ENCODE data around the gene CDC16. TPM values are rescaled to one million over a fixed set of nuclear protein-coding genes. Genes with fewer than 3 reads are reported as not detected.
A peak's percentile ranks its signal among the peaks of the same experiment; 100 is the strongest.
"Not testable (repeated sequence)": the region's sequence is repeated elsewhere in the genome, so short reads cannot be mapped to it uniquely, and the experiment has no call there.

The CDC16 gene
- polyA plus RNA-seq, 6 donors from 2014 or later, result 21.4 to 29.9 (median 24.5) TPM

DNA sequence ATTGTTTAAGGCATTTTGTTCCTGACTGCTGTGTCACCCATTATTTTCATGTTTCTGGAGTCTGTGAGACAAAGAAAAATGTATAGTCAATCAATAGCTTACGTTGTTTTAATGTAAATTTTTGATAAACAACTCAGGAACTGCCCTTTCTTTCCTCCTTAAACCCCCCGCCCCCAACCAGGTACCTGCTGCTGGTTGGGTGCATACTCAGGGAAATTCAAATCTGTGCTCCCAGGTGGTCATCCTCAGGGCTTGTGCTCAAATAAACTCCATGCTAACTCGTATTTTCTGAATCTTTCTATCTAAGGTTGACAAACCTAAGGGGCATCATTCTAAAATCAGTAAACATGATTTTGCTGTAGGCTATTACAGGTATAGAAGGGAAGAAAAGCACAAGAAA is 4.1 kb upstream of the CDC16 start:
- ATAC-seq (ENCODE audit: low read depth in 2 of 2) (no peak), DNase-seq (no peak)
- Mint-ChIP-seq H3K4me3 (no peak overlapping the region), H3K27ac (no peak overlapping the region), H3K36me3 (no peaks in the 10 kb centered on the region), H3K9me3 (no peaks in the 10 kb centered on the region), H3K4me1 (peaks cover 7 to 15% (median 10%) of the 10 kb centered on the region in 3 donors), H3K27me3 (peaks cover 25 to 43% (median 32%) of the 10 kb centered on the region in 3 donors)

DNA sequence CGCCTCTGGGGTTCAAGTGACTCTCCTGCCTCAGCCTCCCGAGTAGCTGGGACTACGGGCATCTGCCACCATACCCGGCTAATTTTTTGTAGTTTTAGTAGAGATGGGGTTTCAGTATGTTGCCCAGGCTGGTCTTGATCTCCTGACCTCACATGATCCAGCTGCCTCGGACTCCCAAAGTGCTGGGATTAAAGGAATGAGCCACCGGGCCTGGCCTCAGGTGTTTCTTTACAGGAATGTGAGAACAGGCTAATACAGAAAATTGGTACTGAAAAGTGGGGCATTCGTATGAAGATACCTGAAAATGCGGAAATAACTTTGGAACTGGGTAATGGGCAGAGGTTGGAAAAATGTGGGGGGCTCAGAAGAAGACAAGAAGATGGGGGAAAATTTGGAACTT is 2.8 kb upstream of the CDC16 start:
- H3K4me1 Mint-ChIP-seq, result peaks cover 14 to 18% (median 18%) of the 10 kb centered on the region in 3 donors

DNA sequence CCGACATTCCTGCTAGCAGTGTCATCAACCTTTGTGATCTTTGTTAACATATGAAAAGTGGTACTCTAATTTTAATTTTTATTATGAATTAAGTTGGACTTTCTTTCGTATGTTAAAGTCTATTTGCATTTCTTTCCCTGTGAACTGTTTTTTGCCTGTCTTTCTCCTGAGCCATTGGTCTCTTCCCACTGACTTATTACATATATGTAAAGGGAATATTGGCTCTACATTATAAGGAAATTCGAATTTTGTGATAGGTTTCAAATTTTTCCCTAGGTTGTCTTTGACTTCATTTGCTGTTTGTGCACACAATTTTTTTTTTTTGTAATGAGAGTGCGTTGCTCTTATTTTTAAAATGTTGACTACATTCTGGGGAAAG is 442 bp upstream of the CDC16 start:
- Mint-ChIP-seq H3K36me3 (peaks cover 5 to 8% of the 10 kb centered on the region in 2 donors), H3K4me3 (peak overlapping the region; percentile 81 to 94 (median 90)), H3K27ac (peak overlapping the region; percentile 74 to 96 (median 84)), H3K4me1 (peaks cover 19 to 23% (median 21%) of the 10 kb centered on the region in 3 donors), H3K9me3 (no peaks in the 10 kb centered on the region), H3K27me3 (peaks cover 19 to 27% (median 25%) of the 10 kb centered on the region in 3 donors)
- DNase-seq (no peak), ATAC-seq (ENCODE audit: low read depth in 2 of 2) (no peak)

More for the DNA sequence above, 2.8 kb upstream of the CDC16 start:
- ATAC-seq (ENCODE audit: low read depth in 2 of 2) (no peak), DNase-seq (no peak)
- no peaks in the 10 kb centered on the region for H3K9me3 Mint-ChIP-seq
- H3K27ac Mint-ChIP-seq, result peak overlapping the region in 2 of 6 donors; percentile 47 to 52
- peak overlapping the region in 2 of 8 donors; percentile 37 to 77 for H3K4me3 Mint-ChIP-seq
- no peaks in the 10 kb centered on the region for H3K36me3 Mint-ChIP-seq
- H3K27me3 Mint-ChIP-seq, result peaks cover 25 to 43% (median 32%) of the 10 kb centered on the region in 3 donors

DNA sequence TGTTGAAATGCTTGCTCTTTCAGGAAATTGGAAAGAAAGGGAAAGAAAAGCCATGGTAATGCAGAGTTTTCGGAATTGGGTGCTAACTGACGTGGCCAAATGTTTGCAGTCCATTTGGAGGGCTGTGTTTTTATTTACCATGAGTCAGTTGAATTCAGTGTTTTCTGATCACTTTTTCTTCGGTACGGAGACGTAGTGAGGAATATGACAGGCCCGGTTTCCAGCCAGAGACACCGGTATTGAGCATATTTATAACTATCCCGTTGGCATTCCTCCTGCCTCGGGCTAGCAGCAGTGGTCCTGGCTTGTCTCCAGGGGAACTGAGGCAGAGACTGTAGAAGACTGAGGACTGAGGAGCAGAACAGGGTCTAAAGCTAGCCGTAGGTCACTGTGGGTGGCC is 1.0 kb downstream of the CDC16 start:
- DNase-seq (no peak), ATAC-seq (ENCODE audit: low read depth in 2 of 2) (no peak)
- H3K4me1 Mint-ChIP-seq, result peaks cover 19 to 23% (median 21%) of the 10 kb centered on the region in 3 donors
- peak overlapping the region; percentile 81 to 94 (median 90) for H3K4me3 Mint-ChIP-seq
- peak overlapping the region in 4 of 6 donors; percentile 60 to 82 (median 73) for H3K27ac Mint-ChIP-seq
- H3K36me3 Mint-ChIP-seq, result peaks cover 5 to 8% of the 10 kb centered on the region in 2 donors
- H3K27me3 Mint-ChIP-seq, result peaks cover 8 to 13% (median 10%) of the 10 kb centered on the region in 3 donors
- no peaks in the 10 kb centered on the region for H3K9me3 Mint-ChIP-seq

DNA sequence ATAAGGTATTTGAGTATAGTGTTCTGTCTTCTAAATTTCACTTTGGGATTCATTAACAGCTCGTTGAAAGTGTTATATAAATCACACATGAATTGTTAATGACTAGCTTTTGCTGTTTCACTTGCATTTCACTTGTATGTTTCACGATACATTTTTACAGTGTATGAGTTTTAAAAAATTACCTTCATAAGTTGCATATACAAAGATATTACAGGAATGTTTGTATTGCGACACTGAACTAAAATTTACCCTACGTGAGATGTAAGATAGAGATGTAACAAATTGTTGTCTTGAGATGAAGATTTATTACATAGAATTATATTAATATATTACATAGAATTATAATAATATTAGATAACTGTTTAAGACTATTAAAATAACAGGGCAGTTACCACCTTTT is 1.5 kb downstream of the CDC16 start:
- Mint-ChIP-seq H3K27me3 (peaks cover 3 to 9% (median 8%) of the 10 kb centered on the region in 3 donors), H3K27ac (no peak overlapping the region), H3K4me3 (peak overlapping the region in 7 of 8 donors; percentile 81 to 94 (median 89)), H3K4me1 (peaks cover 19 to 23% (median 21%) of the 10 kb centered on the region in 3 donors), H3K9me3 (no peaks in the 10 kb centered on the region), H3K36me3 (peaks cover 5 to 8% of the 10 kb centered on the region in 2 donors)
- ATAC-seq (ENCODE audit: low read depth in 2 of 2), result no peak
- no peak for DNase-seq

DNA sequence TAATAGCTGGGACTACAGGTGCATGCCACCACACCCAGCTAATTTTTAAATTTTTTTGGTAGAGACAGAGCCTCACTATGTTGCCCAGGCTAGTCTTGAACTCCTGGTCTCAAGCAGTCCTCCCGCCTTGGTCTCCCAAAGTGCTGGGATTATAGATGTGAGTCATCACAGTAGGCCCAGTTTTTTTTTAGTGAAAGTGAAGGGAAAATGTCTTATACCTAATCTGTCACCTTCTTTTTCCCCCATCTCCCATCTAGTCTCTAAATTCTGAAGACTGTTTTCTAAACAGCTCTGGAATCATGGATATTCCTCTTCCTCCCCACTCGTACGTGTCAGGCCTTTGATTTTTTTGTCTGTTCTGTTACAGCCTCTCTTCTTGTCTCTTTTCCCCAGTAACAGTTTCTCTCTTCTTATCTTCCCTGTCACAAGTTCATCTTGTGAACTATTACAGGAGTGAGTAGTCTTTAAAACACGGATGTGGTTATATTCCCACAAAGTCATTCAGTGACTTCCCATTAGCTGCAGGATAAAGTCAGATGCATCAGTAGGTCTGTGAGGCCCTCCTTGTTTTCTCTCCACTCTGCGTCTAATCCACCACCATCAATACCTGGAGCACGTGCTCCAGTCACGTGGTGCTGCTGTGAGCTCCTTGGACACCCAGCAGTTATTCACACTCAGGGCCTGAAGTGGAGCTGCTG is 2.9 kb downstream of the CDC16 start:
- Mint-ChIP-seq H3K9me3 (no peaks in the 10 kb centered on the region), H3K27ac (peak overlapping the region in 2 of 6 donors; percentile 3 to 8), H3K4me3 (peak overlapping the region in 2 of 8 donors; percentile 25 to 75), H3K27me3 (peaks cover 0 to 3% (median 0%) of the 10 kb centered on the region in 3 donors), H3K36me3 (peaks cover 5 to 8% of the 10 kb centered on the region in 2 donors), H3K4me1 (peaks cover 19 to 23% (median 21%) of the 10 kb centered on the region in 3 donors)
- ATAC-seq (ENCODE audit: low read depth in 2 of 2) (no peak), DNase-seq (no peak)

DNA sequence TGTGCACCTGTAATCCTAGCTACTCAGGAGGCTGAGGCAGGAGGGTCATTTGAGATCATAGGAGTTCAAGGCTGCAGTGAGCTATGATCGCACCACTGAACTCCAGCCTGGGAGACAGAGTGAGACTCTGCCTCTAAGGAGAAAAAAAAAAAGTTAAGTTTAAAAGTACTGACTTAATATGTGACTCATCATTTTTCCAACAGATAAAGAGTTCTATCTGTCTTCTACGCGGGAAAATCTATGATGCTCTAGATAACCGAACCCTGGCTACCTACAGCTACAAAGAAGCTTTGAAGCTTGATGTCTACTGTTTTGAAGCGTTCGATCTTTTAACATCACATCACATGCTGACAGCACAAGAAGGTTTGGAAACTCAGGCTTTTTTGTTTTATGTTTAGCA is 7.2 kb downstream of the CDC16 start:
- no peaks in the 10 kb centered on the region for H3K27me3 Mint-ChIP-seq
- H3K9me3 Mint-ChIP-seq, result no peaks in the 10 kb centered on the region
- no peak overlapping the region for H3K27ac Mint-ChIP-seq
- peaks cover 7 to 19% of the 10 kb centered on the region in 2 donors for H3K36me3 Mint-ChIP-seq
- H3K4me3 Mint-ChIP-seq, result no peak overlapping the region
- no peak for ATAC-seq (ENCODE audit: low read depth in 2 of 2)
- peaks cover 4 to 9% (median 6%) of the 10 kb centered on the region in 3 donors for H3K4me1 Mint-ChIP-seq
- no peak for DNase-seq

DNA sequence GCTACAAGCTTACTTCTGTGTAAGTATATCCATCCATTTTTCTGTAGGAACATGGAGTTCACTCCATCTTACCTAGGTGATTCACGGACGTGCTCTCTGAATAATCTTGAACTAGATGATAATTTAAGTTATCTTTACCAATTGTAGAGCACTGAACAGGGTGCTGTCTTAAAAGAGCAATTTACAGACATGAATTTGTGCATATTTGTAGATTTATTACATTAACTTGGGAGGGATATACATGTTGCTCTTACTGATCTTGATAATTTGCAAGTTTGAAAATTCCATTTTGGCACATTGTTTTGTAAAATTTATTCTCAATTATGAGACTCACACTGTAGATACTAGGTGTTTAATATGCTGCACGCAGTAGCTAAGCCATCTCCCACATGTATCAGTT is 9.3 kb downstream of the CDC16 start:
- no peak for DNase-seq
- peaks cover 0 to 7% (median 0%) of the 10 kb centered on the region in 3 donors for H3K4me1 Mint-ChIP-seq
- ATAC-seq (ENCODE audit: low read depth in 2 of 2), result no peak
- no peak overlapping the region for H3K4me3 Mint-ChIP-seq
- no peaks in the 10 kb centered on the region for H3K27me3 Mint-ChIP-seq
- H3K36me3 Mint-ChIP-seq, result peaks cover 5 to 15% of the 10 kb centered on the region in 2 donors
- no peaks in the 10 kb centered on the region for H3K9me3 Mint-ChIP-seq
- no peak overlapping the region for H3K27ac Mint-ChIP-seq

DNA sequence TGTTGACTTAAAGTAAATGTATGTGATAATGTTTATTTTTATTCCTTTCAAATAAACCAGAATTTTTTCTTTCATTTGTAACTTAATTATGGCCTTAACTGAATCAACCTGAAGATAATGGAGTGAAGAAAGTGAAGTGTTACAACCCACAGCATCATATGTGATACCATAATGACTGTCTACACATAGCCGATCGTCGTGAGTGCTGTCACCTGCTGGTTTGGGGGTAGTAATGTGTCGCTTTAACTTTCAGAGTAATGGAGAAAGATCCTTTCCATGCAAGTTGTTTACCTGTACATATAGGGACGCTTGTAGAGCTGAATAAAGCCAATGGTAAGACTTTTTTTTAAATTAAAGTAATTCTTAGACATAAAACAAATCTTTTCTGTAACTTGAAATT is 9.9 kb downstream of the CDC16 start:
- ATAC-seq (ENCODE audit: low read depth in 2 of 2) (no peak), DNase-seq (no peak)
- Mint-ChIP-seq H3K27ac (peak overlapping the region in 1 of 6 donors; percentile 9), H3K9me3 (no peaks in the 10 kb centered on the region), H3K4me1 (peaks cover 0 to 7% (median 0%) of the 10 kb centered on the region in 3 donors), H3K36me3 (peaks cover 5 to 15% of the 10 kb centered on the region in 2 donors), H3K27me3 (no peaks in the 10 kb centered on the region), H3K4me3 (no peak overlapping the region)

DNA sequence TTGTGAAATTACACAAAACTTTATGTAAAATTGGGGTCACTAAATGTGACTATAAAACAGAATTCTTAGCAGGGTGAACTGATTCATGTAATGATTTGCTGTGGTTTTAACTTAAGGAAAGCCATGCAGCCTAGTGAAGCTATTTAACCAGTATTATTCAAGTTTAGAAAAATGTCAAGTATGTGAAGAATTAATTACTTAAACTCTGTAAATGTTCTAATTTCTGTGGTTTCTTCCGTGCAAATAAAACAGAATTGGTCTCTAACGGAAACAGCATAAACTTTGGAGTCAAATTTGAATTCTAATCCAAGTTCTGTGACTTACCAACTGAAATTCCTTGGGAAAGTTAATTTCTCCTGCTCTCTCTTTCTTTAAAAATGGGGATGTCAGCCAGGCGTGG is 13.3 kb downstream of the CDC16 start:
- Mint-ChIP-seq H3K27me3 (no peaks in the 10 kb centered on the region), H3K4me1 (peaks cover 0 to 7% (median 0%) of the 10 kb centered on the region in 3 donors), H3K9me3 (no peaks in the 10 kb centered on the region), H3K27ac (no peak overlapping the region), H3K4me3 (no peak overlapping the region), H3K36me3 (peaks cover 5 to 15% of the 10 kb centered on the region in 2 donors)
- DNase-seq (no peak), ATAC-seq (ENCODE audit: low read depth in 2 of 2) (no peak)

DNA sequence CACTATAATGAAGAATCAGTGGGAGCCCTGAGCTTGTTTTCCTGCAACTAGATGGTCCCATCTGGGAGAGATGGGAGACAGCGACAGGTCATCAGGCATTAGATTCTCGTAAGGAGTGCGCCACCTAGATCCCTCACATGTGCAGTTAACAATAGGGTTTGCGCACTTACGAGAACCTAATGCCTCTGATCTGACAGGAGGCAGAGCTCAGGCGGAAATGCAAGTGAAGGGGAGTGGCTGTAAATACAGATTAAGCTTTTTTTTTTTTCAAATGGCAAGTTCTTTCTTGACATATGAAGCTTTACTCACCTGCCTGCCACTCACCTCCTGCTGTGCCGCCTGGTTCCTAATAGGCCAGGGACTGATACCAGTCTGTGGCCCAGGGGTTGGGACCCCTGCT is 14.4 kb downstream of the CDC16 start:
- H3K9me3 Mint-ChIP-seq, result no peaks in the 10 kb centered on the region
- no peak overlapping the region for H3K4me3 Mint-ChIP-seq
- no peak for DNase-seq
- no peak for ATAC-seq (ENCODE audit: low read depth in 2 of 2)
- no peak overlapping the region for H3K27ac Mint-ChIP-seq
- peaks cover 10 to 15% of the 10 kb centered on the region in 2 donors for H3K36me3 Mint-ChIP-seq
- H3K27me3 Mint-ChIP-seq, result no peaks in the 10 kb centered on the region
- H3K4me1 Mint-ChIP-seq, result peaks cover 0 to 7% (median 5%) of the 10 kb centered on the region in 3 donors

DNA sequence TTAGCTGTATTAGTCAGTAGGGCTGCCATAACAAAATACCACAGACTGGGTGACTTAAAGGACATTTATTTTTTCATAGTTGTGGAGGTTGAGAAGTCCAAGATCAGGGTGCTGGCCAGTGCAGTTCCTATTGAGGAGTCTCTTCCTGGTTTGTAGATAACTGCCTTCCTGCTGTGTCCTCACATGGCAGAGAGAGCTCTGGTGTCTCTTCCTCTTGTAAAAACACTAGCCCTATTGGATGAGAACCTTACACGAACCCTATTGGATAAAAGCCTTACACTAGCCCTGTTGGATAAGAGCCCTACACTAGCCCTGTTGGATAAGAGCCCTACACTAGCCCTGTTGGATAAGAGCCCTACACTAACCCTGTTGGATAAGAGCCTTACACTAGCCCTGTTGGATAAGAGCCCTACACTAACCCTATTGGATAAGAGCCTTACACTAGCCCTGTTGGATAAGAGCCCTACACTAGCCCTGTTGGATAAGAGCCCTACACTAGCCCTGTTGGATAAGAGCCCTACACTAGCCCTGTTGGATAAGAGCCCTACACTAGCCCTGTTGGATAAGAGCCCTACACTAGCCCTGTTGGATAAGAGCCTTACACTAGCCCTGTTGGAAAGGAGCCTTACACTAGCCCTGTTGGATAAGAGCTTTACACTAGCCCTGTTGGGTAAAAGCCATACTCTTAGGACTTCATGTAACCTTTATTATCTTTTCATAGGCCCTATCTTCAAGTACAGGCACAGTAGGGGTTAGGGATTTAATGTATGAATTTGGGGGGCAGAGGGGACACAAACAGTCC is 17.1 kb downstream of the CDC16 start:
- H3K27me3 Mint-ChIP-seq; H3K9me3 Mint-ChIP-seq; ATAC-seq (ENCODE audit: low read depth in 2 of 2); DNase-seq; H3K4me3 Mint-ChIP-seq: not testable (repeated sequence)
- H3K4me1 Mint-ChIP-seq, result peaks cover 4 to 16% (median 9%) of the 10 kb centered on the region in 3 donors
- peak overlapping the region in 1 of 6 donors; percentile 82 for H3K27ac Mint-ChIP-seq
- H3K36me3 Mint-ChIP-seq, result peaks cover 14 to 26% of the 10 kb centered on the region in 2 donors

DNA sequence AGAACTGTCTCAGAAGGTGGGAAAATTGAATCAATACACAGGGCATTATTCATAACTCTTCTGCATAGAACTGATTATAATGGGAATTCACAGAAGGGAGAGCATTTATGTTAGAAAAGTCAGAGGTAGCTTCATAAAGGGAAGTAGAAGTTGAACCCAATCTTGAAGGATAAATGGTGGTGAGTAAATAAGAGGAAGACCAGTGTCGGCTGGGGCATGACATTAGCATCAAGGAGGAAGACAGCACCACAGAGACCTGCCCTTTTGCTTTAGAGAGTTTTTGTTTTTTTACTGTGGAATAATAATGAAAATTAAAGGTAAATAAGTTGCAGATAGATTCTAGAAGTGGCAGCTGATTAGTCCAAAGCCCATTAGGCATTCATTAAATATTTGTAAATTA is 21.9 kb downstream of the CDC16 start:
- ATAC-seq (ENCODE audit: low read depth in 2 of 2) (peak; percentile 40 to 63), DNase-seq (no peak)
- Mint-ChIP-seq H3K4me1 (peaks cover 23 to 34% (median 25%) of the 10 kb centered on the region in 3 donors), H3K27me3 (no peaks in the 10 kb centered on the region), H3K9me3 (no peaks in the 10 kb centered on the region), H3K4me3 (no peak overlapping the region), H3K36me3 (peaks cover 17 to 41% of the 10 kb centered on the region in 2 donors), H3K27ac (peak overlapping the region in 3 of 6 donors; percentile 6 to 42 (median 7))
